Colonic mucosa (tissue), 4 donors: ENCODE data around the gene MAP3K1. TPM values are rescaled to one million over a fixed set of nuclear protein-coding genes. Genes with fewer than 3 reads are reported as not detected.

Source experiments
- DNase-seq: peaks from one replicate; pipeline ENCODE4 v3.0.0-alpha.2; 2020
- H3K27ac ChIP-seq: fragments of 200-600 bp; one replicate; pipeline ENCODE4 v1.8.0; 2021
- H3K27me3 ChIP-seq: fragments of 200-600 bp; one replicate; pipeline ENCODE4 v1.8.0; 2021
- H3K36me3 ChIP-seq: fragments of 200-600 bp; one replicate; pipeline ENCODE4 v1.8.0; 2021
- H3K4me1 ChIP-seq: fragments of 200-600 bp; one replicate; pipeline ENCODE4 v1.8.0; 2021; ENCODE audit warnings: mild to moderate bottlenecking
- H3K4me3 ChIP-seq: fragments of 200-600 bp; one replicate; pipeline ENCODE4 v1.8.0; 2021
- H3K9ac ChIP-seq, 2 donors: one replicate each; pipeline ENCODE4 v1.7.0; 2013; ENCODE audit warnings: control low read depth in 2 of 2, low read depth in 2 of 2, low read length in 2 of 2
- H3K9me3 ChIP-seq: fragments of 200-600 bp; one replicate; pipeline ENCODE4 v1.8.0; 2021
- intact Hi-C: fragments of 100-400 bp; cut with DNase I; formaldehyde crosslinking; loops from one replicate; pipeline ENCODE4 v1.14.1; 2022
- total RNA-seq, 2 donors: library from RNA; stranded (reverse); fragmentation: NEBNext Ultra II Directional in 1 of 2; extraction: Animal tissue kit (Norgen Biotek cat#: 25700) in 1 of 2; gene quantifications; one replicate each; pipeline ENCODE4 v1.2.1, GENCODE V29; 2021
- TF ChIP-seq, protein P1 (sequence below): fragments of 200-600 bp; IDR thresholded peaks from one replicate; pipeline ENCODE4 v1.8.0; 2022; ENCODE audit warnings: antibody characterized with exemption, mild to moderate bottlenecking
- donor health status: healthy.
- donor health status: DM: no; HTN: no; CAD: no.
- donor health status: DM: no; HTN: no; CAD: no.

The MAP3K1 gene
- total RNA-seq, 2 donors from 2014 or later: 12.2 to 12.6 TPM

DNA sequence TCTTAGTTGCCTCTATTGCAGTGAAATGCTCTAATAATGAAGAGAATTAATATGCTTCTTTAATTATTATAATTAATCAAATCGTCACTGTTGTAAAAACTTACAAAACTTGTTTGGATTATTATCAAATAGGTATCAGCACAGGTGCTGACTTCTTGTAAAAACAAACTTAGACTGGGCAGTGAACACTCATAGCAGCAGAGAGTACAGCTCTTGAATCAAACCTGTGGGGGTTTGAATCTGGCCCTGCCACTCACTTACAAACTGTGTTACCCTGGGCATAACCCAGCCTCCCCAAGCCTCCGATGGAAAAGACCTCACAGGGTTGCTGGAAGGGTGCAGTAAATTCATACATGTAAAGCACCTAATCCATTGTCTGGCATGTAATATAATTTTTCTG, 35.1 kb downstream of the MAP3K1 start:
- no peak for DNase-seq
- Histone ChIP-seq H3K4me1 (peaks cover 12% of the 10 kb centered on the region), H3K36me3 (no peaks in the 10 kb centered on the region), H3K27me3 (no peaks in the 10 kb centered on the region), H3K9ac (no peak overlapping the region), H3K27ac (no peak overlapping the region), H3K4me3 (no peak overlapping the region), H3K9me3 (no peaks in the 10 kb centered on the region)
- TF ChIP-seq, protein P1, sequence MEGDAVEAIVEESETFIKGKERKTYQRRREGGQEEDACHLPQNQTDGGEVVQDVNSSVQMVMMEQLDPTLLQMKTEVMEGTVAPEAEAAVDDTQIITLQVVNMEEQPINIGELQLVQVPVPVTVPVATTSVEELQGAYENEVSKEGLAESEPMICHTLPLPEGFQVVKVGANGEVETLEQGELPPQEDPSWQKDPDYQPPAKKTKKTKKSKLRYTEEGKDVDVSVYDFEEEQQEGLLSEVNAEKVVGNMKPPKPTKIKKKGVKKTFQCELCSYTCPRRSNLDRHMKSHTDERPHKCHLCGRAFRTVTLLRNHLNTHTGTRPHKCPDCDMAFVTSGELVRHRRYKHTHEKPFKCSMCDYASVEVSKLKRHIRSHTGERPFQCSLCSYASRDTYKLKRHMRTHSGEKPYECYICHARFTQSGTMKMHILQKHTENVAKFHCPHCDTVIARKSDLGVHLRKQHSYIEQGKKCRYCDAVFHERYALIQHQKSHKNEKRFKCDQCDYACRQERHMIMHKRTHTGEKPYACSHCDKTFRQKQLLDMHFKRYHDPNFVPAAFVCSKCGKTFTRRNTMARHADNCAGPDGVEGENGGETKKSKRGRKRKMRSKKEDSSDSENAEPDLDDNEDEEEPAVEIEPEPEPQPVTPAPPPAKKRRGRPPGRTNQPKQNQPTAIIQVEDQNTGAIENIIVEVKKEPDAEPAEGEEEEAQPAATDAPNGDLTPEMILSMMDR: no peak
- intact Hi-C loops: no loop called here

DNA sequence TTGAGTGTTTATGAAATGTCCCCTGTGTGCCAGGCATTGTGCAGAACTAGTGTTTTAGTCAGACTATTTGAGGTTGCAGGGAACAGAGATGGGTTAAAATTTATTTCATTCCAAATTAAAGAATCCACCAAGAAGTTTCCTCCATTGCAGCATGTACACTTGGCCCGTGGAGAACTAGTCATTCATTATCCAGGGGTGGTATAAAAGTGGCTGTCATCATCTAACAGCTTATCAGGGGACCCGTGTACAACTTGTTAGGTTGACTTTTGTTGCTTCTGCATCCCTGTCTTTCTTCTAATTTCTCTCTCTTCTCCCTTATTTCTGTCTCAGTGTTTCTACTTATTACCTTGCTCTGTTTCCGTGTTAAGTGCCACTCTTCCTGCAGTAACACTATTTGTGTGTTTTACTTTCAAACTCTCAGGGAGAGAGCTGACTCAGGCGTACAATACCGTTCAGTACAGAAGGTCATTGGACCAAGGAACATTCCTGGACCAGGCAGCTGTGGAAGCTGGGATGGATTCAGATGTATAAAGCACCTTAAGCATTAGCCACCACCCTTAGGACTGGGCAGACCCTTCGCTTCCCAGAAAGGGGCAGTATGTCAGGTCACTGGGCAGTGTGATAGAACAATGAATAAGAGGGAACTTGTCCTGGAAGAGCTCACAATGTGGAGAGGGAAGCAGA, 36.1 kb downstream of the MAP3K1 start:
- H3K27ac ChIP-seq: peak overlapping the region; percentile 7
- no peaks in the 10 kb centered on the region for H3K9me3 ChIP-seq
- no peaks in the 10 kb centered on the region for H3K27me3 ChIP-seq
- H3K4me1 ChIP-seq: peaks cover 12% of the 10 kb centered on the region
- intact Hi-C loops: no loop called here
- TF ChIP-seq, protein P1: no peak
- no peak overlapping the region for H3K4me3 ChIP-seq
- DNase-seq: no peak
- H3K36me3 ChIP-seq: no peaks in the 10 kb centered on the region
- no peak overlapping the region for H3K9ac ChIP-seq

DNA sequence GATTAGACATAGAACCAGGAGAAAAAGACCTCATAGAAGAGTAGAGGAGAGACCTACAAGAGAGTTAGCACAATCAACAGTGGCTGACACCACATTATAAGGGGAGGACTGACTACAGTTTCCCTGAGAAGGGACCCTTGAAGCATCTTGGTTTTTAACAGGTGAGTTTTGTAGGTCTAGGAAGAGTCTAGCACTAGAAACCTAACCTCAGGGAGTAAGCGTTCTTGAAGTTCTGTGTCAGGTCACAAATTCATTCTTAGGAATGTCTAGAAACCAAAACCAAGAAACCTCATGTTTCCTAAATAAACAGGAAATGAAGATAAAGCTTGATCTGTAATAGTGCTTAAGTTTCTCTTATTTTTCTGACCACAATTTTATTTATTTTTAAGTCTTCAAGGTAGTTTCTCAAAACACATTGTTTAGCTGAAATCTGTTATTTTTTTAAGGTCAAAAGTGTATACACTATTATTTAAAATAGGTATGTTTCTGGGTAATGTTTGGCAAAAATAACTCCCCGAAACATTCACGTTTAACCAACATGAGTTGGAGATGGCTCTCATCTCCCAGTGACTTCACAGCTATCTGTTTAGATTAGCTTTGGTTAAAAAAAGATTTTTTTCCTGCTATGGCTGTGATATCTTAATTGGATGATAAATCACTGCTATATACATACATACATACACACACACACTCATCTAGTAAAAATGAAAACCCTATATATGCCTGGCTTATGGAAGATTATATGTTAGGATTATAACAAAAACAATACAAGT, 37.1 kb downstream of the MAP3K1 start:
- Histone ChIP-seq H3K27me3 (no peaks in the 10 kb centered on the region), H3K4me1 (peaks cover 12% of the 10 kb centered on the region), H3K27ac (peak overlapping the region; percentile 7), H3K36me3 (no peaks in the 10 kb centered on the region), H3K9ac (no peak overlapping the region), H3K9me3 (no peaks in the 10 kb centered on the region), H3K4me3 (no peak overlapping the region)
- no peak for DNase-seq
- intact Hi-C loops: no loop called here
- TF ChIP-seq, protein P1: no peak

DNA sequence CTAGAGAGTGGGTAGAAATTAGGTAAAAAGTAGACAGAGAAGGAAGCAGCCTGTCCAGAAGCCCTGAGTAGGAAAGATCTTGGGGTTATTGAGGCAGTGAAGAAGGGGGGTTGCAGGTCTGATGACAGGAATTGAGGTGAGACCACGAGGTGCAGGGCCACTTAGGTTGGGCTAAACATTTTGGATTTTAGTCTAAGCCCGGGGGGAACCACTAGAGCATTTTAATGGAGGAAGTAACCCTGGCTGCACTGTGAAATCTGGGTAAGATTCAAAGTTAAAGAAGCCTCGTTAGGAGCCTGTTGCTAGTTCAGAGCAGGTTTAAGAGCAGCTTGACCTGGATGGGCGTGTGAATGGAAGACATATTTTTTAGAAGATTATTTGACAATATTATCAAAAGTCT, 38.3 kb downstream of the MAP3K1 start:
- Histone ChIP-seq H3K27me3 (no peaks in the 10 kb centered on the region), H3K27ac (no peak overlapping the region), H3K36me3 (no peaks in the 10 kb centered on the region), H3K9me3 (no peaks in the 10 kb centered on the region), H3K4me3 (no peak overlapping the region), H3K9ac (no peak overlapping the region), H3K4me1 (peaks cover 12% of the 10 kb centered on the region)
- intact Hi-C loops: no loop called here
- TF ChIP-seq, protein P1: no peak
- DNase-seq: no peak

DNA sequence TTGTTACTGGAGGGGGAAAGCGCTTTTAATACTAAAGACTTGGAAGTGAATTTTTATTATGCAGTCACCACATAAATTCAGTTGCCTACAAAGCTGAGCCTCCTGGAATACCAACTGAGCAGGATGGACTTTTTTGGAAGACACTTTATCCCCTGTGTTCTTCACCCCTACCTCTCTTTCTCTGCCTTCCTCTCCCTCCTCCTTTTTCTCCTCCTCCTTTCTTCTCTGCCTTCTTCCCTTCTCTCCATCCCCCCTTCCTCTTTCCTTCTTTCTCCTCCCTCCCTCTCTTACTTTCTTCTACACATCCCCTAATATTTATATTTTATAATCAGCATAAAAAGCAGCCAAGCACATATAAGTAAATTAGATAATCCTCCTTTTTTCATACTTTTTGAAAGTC, 39.6 kb downstream of the MAP3K1 start:
- TF ChIP-seq, protein P1: no peak
- intact Hi-C loops: no loop called here
- H3K4me1 ChIP-seq: peaks cover 12% of the 10 kb centered on the region

More for the DNA sequence above, 39.6 kb downstream of the MAP3K1 start:
- Histone ChIP-seq H3K4me3 (no peak overlapping the region), H3K27ac (no peak overlapping the region), H3K9me3 (no peaks in the 10 kb centered on the region), H3K36me3 (no peaks in the 10 kb centered on the region), H3K9ac (no peak overlapping the region), H3K27me3 (no peaks in the 10 kb centered on the region)
- no peak for DNase-seq
